HepG2 (cell line): Measurements from ENCODE around the gene DENND1C. TPM values are rescaled to one million over a fixed set of nuclear protein-coding genes. Genes with fewer than 3 reads are reported as not detected.

Source experiments
- IRF2 ChIP-seq: IDR thresholded peaks from 2 replicates; pipeline ENCODE4 v1.6.1; 2018; ENCODE audit warnings: missing genetic modification reagents, missing compliant biosample characterization
- JUN ChIP-seq: sonication (generic); formaldehyde crosslinking; IDR thresholded peaks from 2 replicates; pipeline ENCODE4 v1.4.0; 2020; ENCODE audit warnings: mild to moderate bottlenecking, missing genetic modification reagents
- KLF11 ChIP-seq: IDR thresholded peaks from 2 replicates; pipeline ENCODE4 v1.6.1; 2016; ENCODE audit warnings: missing compliant biosample characterization
- LCORL ChIP-seq, 2 experiments: fragments of 450-650 bp in 1 of 2; sonication (generic) in 1 of 2; formaldehyde crosslinking in 1 of 2; IDR thresholded peaks; 2 replicates each; pipeline versions ENCODE4 v1.5.0 to v1.6.1; 2017 to 2020; ENCODE audit warnings: antibody characterized with exemption in 1 of 2, missing genetic modification reagents in 1 of 2
- MTA3 ChIP-seq: sonication (generic); formaldehyde crosslinking; IDR thresholded peaks from 2 replicates; pipeline ENCODE4 v1.4.0; 2020; ENCODE audit warnings: missing genetic modification reagents
- NFYC ChIP-seq: IDR thresholded peaks from 2 replicates; pipeline ENCODE4 v1.6.1; 2016; ENCODE audit warnings: missing genetic modification reagents, missing compliant biosample characterization
- RCOR2 ChIP-seq: IDR thresholded peaks from 2 replicates; pipeline ENCODE4 v1.6.1; 2016; ENCODE audit warnings: missing biosample characterization, missing genetic modification reagents
- SP140L ChIP-seq: sonication (generic); formaldehyde crosslinking; IDR thresholded peaks from 2 replicates; pipeline ENCODE4 v1.4.0; 2020; ENCODE audit warnings: missing genetic modification reagents, borderline replicate concordance
- STAG1 ChIP-seq: sonication (generic); formaldehyde crosslinking; IDR thresholded peaks from 2 replicates; pipeline ENCODE4 v1.4.0; 2020; ENCODE audit warnings: missing genetic modification reagents
- ZNF292 ChIP-seq: sonication (generic); formaldehyde crosslinking; IDR thresholded peaks from 2 replicates; pipeline ENCODE4 v1.8.1; 2022; ENCODE audit warnings: mild to moderate bottlenecking, low read depth, missing genetic modification reagents, borderline replicate concordance
- ZNF512 ChIP-seq: sonication (generic); formaldehyde crosslinking; IDR thresholded peaks from 2 replicates; pipeline ENCODE4 v1.4.0; 2020; ENCODE audit warnings: mild to moderate bottlenecking, missing genetic modification reagents
- ZNF552 ChIP-seq: sonication (generic); formaldehyde crosslinking; IDR thresholded peaks from 2 replicates; pipeline ENCODE4 v1.9.0; 2022; ENCODE audit warnings: missing genetic modification reagents, mild to moderate bottlenecking, borderline replicate concordance
- ZNF615 ChIP-seq: sonication (generic); formaldehyde crosslinking; IDR thresholded peaks from 2 replicates; pipeline ENCODE4 v1.5.0; 2020; ENCODE audit warnings: mild to moderate bottlenecking, missing genetic modification reagents, borderline replicate concordance
- ZNF883 ChIP-seq: sonication (generic); formaldehyde crosslinking; IDR thresholded peaks from 2 replicates; pipeline ENCODE4 v1.5.1; 2020; ENCODE audit warnings: mild to moderate bottlenecking, missing genetic modification reagents; ENCODE audit errors: not compliant biosample characterization
- ZSCAN12 ChIP-seq: sonication (generic); formaldehyde crosslinking; IDR thresholded peaks from 2 replicates; pipeline ENCODE4 v1.9.0; 2021; ENCODE audit warnings: mild to moderate bottlenecking, missing genetic modification reagents
- polyA plus RNA-seq, 8 experiments: library from polyadenylated mRNA; depleted of rRNA in 3 of 8; stranded (reverse) in 7 of 8; unstranded in 1 of 8; fragments of >200 nt; fragmentation: Illumina TruSeq in 4 of 8; extraction: Trizol in 4 of 8; gene quantifications; 2 replicates each; pipeline versions ENCODE4 v1.2.1 to v1.2.3, GENCODE V29; 2011 to 2016; ENCODE audit warnings: low read depth in 4 of 8, missing spikeins in 1 of 8, mixed read lengths in 1 of 8; ENCODE audit not compliant: insufficient read depth in 1 of 8
- total RNA-seq, 5 experiments: library from RNA; depleted of rRNA; stranded (reverse); fragments of >200 nt; fragmentation: Illumina TruSeq; extraction: Trizol; gene quantifications; 2 replicates each; pipeline ENCODE4 v1.2.3, GENCODE V29; 2016; ENCODE audit warnings: low read depth in 1 of 5
- TF ChIP-seq, protein P1 (sequence below): sonication (generic); formaldehyde crosslinking; IDR thresholded peaks from 2 replicates; pipeline ENCODE4 v1.4.0; 2020; ENCODE audit warnings: mild to moderate bottlenecking, missing genetic modification reagents
- TF ChIP-seq, protein P2 (sequence below): IDR thresholded peaks from 2 replicates; pipeline ENCODE4 v1.6.1; 2016; ENCODE audit warnings: missing biosample characterization, missing genetic modification reagents, low read depth

The DENND1C gene
- total and polyA plus RNA-seq, 2 of the 13 experiments (the other 11 are each of a cell fraction or from before 2014, with no cell fraction given): 0.04 to 0.73 TPM

- TF ChIP-seq RCOR2 (peak; percentile 75), MTA3 (CRISPR knock-in tag) (no peak), ZNF512 (CRISPR knock-in tag) (no peak), SP140L (no peak), ZNF883 (no peak), IRF2 (CRISPR knock-in tag) (no peak), ZNF552 (no peak), JUN (CRISPR knock-in tag) (no peak), NFYC (no peak), ZNF292 (CRISPR knock-in tag) (no peak), STAG1 (CRISPR knock-in tag) (no peak), LCORL (IDR thresholded peaks at IDR 0.05) (no peak), LCORL (CRISPR knock-in tag; IDR thresholded peaks at IDR 0.05) (no peak), ZNF615 (no peak), ZSCAN12 (CRISPR knock-in tag) (no peak), KLF11 (no peak)
- TF ChIP-seq, protein P1, sequence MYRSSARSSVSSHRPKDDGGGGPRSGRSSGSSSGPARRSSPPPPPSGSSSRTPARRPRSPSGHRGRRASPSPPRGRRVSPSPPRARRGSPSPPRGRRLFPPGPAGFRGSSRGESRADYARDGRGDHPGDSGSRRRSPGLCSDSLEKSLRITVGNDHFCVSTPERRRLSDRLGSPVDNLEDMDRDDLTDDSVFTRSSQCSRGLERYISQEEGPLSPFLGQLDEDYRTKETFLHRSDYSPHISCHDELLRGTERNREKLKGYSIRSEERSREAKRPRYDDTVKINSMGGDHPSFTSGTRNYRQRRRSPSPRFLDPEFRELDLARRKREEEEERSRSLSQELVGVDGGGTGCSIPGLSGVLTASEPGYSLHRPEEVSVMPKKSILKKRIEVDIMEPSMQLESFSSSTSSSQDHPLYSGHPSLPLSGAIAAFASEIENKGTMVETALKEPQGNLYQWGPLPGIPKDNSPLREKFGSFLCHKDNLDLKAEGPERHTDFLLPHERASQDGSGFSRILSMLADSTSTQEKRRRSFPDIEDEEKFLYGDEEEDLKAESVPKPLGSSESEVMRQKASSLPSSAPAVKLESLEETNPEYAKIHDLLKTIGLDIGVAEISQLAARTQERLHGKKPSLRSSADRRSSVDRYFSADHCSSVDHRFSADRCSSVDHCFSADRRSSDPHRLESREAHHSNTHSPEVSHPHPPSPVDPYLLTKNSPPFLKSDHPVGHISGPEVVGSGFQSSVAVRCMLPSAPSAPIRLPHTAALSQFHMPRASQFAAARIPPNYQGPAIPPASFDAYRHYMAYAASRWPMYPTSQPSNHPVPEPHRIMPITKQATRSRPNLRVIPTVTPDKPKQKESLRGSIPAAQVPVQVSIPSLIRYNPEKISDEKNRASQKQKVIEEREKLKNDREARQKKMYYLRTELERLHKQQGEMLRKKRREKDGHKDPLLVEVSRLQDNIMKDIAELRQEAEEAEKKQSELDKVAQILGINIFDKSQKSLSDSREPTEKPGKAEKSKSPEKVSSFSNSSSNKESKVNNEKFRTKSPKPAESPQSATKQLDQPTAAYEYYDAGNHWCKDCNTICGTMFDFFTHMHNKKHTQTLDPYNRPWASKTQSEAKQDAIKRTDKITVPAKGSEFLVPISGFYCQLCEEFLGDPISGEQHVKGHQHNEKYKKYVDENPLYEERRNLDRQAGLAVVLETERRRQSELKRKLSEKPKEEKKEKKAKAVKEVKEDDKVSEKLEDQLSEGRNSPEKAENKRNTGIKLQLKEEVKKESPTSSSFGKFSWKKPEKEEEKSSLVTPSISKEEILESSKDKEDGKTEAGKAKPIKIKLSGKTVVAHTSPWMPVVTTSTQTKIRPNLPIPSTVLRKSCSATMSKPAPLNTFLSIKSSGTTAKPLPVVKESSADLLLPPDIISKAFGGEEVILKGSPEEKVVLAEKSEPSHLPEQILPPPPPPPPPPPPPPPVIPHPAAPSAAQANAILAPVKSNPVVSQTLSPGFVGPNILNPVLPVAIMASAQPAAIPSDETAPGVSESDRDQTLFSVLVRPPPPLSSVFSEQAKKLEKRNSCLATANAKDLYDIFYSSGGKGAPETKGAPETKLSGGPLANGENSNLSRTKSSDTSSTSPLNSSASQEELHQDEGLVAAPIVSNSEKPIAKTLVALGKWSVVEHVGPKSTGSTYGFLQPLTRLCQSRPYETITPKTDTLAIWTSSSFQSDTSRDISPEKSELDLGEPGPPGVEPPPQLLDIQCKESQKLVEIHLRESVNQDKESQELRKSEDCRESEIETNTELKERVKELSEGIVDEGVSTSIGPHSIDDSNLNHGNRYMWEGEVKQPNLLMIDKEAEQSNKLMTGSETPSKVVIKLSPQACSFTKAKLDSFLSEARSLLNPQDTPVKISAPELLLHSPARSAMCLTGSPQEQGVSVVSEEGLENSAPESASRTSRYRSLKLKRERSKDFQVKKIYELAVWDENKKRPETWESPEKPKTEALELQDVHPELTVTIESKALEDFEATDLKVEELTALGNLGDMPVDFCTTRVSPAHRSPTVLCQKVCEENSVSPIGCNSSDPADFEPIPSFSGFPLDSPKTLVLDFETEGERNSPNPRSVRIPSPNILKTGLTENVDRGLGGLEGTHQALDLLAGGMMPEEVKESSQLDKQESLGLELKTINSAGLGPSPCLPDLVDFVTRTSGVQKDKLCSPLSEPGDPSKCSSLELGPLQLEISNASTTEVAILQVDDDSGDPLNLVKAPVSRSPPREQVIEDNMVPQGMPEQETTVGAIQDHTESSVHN (CRISPR knock-in tag): no peak
- TF ChIP-seq, protein P2, sequence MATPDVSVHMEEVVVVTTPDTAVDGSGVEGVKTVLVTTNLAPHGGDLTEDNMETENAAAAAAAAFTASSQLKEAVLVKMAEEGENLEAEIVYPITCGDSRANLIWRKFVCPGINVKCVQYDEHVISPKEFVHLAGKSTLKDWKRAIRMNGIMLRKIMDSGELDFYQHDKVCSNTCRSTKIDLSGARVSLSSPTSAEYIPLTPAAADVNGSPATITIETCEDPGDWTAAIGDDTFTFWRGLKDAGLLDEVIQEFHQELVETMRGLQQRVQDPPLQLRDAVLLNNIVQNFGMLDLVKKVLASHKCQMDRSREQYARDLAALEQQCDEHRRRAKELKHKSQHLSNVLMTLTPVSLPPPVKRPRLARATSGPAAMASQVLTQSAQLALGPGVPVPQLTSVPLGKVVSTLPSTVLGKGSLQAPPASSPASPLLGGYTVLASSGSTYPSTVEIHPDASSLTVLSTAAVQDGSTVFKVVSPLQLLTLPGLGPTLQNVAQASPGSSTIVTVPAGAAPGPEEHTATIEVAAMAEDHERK (CRISPR knock-in tag): no peak
Measured at GRCh38 chr19:6528544-6529121, 47.0 kb upstream of the DENND1C start (continued).
